Nephron (organoid): ENCODE data around the gene CELF1.

ENCODE experiments used
- H3K27ac Mint-ChIP-seq, 3 experiments: 2 replicates each; pipeline ENCODE4 v1.8.0; 2020; ENCODE audit warnings: mixed read lengths in 3 of 3, mild to moderate bottlenecking in 2 of 3, moderate library complexity in 1 of 3
- H3K27me3 Mint-ChIP-seq: 2 replicates; pipeline ENCODE4 v1.8.0; 2021; ENCODE audit warnings: low read depth, mild to moderate bottlenecking, moderate library complexity, mixed read lengths
- H3K36me3 Mint-ChIP-seq: 2 replicates; pipeline ENCODE4 v1.8.0; 2020; ENCODE audit warnings: low read depth, mixed read lengths
- H3K4me1 Mint-ChIP-seq: 2 replicates; pipeline ENCODE4 v1.8.0; 2020; ENCODE audit warnings: mixed read lengths
- H3K4me3 Mint-ChIP-seq, 3 experiments: 2 replicates each; pipeline ENCODE4 v1.8.0; 2020; ENCODE audit warnings: mild to moderate bottlenecking in 3 of 3, mixed read lengths in 3 of 3, moderate library complexity in 2 of 3
- H3K9me3 Mint-ChIP-seq: 2 replicates; pipeline ENCODE4 v1.8.0; 2020; ENCODE audit warnings: mixed read lengths
- TF ChIP-seq, protein P1 (sequence below), 3 experiments: fragments of 200-600 bp; sonication (generic); IDR thresholded peaks; one replicate each; pipeline ENCODE4 v1.5.0; 2021; ENCODE audit warnings: antibody characterized with exemption in 3 of 3; ENCODE audit not compliant: unreplicated experiment in 3 of 3

Gene CELF1

GRCh38 chr11:47451436-47451835 is 101.5 kb downstream of the CELF1 start:
- H3K9me3 Mint-ChIP-seq = no peaks in the 10 kb centered on the region

GRCh38 chr11:47449541-47449940 is 103.4 kb downstream of the CELF1 start:
- Mint-ChIP-seq H3K4me1 (peaks cover 18% of the 10 kb centered on the region), H3K4me3 (peak overlapping the region in 1 of 3 experiments; percentile 65), H3K27me3 (no peaks in the 10 kb centered on the region), H3K36me3 (no peaks in the 10 kb centered on the region), H3K27ac (no peak overlapping the region), H3K9me3 (no peaks in the 10 kb centered on the region)
- TF ChIP-seq, protein P1, sequence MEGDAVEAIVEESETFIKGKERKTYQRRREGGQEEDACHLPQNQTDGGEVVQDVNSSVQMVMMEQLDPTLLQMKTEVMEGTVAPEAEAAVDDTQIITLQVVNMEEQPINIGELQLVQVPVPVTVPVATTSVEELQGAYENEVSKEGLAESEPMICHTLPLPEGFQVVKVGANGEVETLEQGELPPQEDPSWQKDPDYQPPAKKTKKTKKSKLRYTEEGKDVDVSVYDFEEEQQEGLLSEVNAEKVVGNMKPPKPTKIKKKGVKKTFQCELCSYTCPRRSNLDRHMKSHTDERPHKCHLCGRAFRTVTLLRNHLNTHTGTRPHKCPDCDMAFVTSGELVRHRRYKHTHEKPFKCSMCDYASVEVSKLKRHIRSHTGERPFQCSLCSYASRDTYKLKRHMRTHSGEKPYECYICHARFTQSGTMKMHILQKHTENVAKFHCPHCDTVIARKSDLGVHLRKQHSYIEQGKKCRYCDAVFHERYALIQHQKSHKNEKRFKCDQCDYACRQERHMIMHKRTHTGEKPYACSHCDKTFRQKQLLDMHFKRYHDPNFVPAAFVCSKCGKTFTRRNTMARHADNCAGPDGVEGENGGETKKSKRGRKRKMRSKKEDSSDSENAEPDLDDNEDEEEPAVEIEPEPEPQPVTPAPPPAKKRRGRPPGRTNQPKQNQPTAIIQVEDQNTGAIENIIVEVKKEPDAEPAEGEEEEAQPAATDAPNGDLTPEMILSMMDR (IDR thresholded peaks at IDR 0.05; ENCODE audit: unreplicated experiment in 3 of 3) = no peak

More at GRCh38 chr11:47451436-47451835, 101.5 kb downstream of the CELF1 start:
- Mint-ChIP-seq H3K4me1 (peaks cover 14% of the 10 kb centered on the region), H3K4me3 (no peak overlapping the region), H3K27me3 (no peaks in the 10 kb centered on the region), H3K36me3 (no peaks in the 10 kb centered on the region), H3K27ac (no peak overlapping the region)
- TF ChIP-seq, protein P1 (IDR thresholded peaks at IDR 0.05; ENCODE audit: unreplicated experiment in 3 of 3) = no peak

GRCh38 chr11:47448566-47449427 is 104.1 kb downstream of the CELF1 start, which contains the start of gene RAPSN:
RAPSN (minus strand) TSS chr11:47449136; CDS start chr11:47448964, 172 bp downstream.
- peaks cover 18% of the 10 kb centered on the region for H3K4me1 Mint-ChIP-seq
- peak within 1 kb of the TSS; percentile 71 to 97 (median 88) for H3K4me3 Mint-ChIP-seq
- no peaks in the 10 kb centered on the region for H3K9me3 Mint-ChIP-seq
- H3K27me3 Mint-ChIP-seq = no peaks in the 10 kb centered on the region
- H3K36me3 Mint-ChIP-seq = no peaks in the 10 kb centered on the region
- TF ChIP-seq, protein P1 (IDR thresholded peaks at IDR 0.05; ENCODE audit: unreplicated experiment in 3 of 3) = no peak
- H3K27ac Mint-ChIP-seq = peak within 1 kb of the TSS in 2 of 3 experiments; percentile 85 to 91

DNA sequence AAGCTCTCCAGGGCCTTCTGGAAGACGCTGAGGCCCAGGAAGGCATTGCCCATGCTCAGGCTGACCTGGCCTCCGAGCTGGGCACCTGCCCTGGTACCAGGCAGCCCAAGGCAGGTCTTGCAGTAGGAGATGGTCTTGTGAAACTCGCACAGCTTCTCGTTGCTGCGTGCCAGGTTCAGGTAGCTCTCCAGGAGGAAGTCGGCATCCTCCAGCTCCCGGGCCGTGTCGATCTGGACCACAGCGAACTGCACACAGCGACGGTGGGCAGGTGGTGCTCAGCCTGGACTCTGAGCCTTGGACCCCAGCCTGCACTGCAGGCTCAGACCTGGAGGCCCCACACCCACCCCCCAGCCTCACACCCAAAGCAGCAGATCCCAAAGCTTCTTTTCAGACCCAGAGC is 105.0 kb downstream of the CELF1 start:
- peak overlapping the region; percentile 54 to 97 (median 79) for H3K4me3 Mint-ChIP-seq
- no peaks in the 10 kb centered on the region for H3K9me3 Mint-ChIP-seq
- peaks cover 4% of the 10 kb centered on the region for H3K27me3 Mint-ChIP-seq
- H3K27ac Mint-ChIP-seq = peak overlapping the region in 1 of 3 experiments; percentile 91
- TF ChIP-seq, protein P1 (IDR thresholded peaks at IDR 0.05; ENCODE audit: unreplicated experiment in 3 of 3) = no peak
- peaks cover 24% of the 10 kb centered on the region for H3K4me1 Mint-ChIP-seq
- H3K36me3 Mint-ChIP-seq = no peaks in the 10 kb centered on the region

DNA sequence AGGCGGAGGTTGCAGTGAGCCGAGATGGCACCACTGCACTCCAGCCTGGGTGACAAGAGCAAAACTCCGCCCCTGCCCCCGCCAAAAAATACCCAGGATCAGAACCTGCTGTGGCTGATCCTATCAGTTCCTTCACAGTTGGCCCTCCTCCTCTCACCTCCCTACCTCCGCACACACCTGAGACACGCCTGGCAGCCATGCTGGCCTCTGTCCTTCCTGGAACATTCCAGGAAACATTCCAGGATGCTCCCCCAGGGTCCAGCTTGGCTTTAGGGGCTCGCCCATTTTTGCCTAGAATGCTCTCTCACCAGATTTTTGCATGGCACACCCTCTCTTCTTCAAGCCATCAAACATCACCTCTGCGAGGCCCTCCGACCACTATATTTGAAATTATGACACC is 106.1 kb downstream of the CELF1 start:
- Mint-ChIP-seq H3K27ac (no peak overlapping the region), H3K4me1 (peaks cover 24% of the 10 kb centered on the region), H3K27me3 (peaks cover 4% of the 10 kb centered on the region), H3K36me3 (no peaks in the 10 kb centered on the region), H3K4me3 (peak overlapping the region in 2 of 3 experiments; percentile 79 to 97), H3K9me3 (no peaks in the 10 kb centered on the region)
- TF ChIP-seq, protein P1 (IDR thresholded peaks at IDR 0.05; ENCODE audit: unreplicated experiment in 3 of 3) = no peak
